Vagina (tissue), 2 donors: Measurements from ENCODE around the gene ATAD5. TPM values are rescaled to one million over a fixed set of nuclear protein-coding genes. Genes with fewer than 3 reads are reported as not detected.

Experiments
- DNase-seq, 2 donors: peaks; one replicate each; pipeline ENCODE4 v3.0.0-alpha.2; 2017; ENCODE audit errors: extremely low spot score in 2 of 2
- H3K27ac ChIP-seq: fragments of 200-600 bp; sonication (generic); one replicate; pipeline ENCODE4 v1.5.1; 2019
- H3K27me3 ChIP-seq: fragments of 200-600 bp; sonication (generic); one replicate; pipeline ENCODE4 v1.5.1; 2019
- H3K36me3 ChIP-seq, 2 donors: fragments of 200-600 bp; sonication (generic); one replicate each; pipeline ENCODE4 v1.5.1; 2017 to 2019
- H3K4me1 ChIP-seq: fragments of 200-600 bp; sonication (generic); one replicate; pipeline ENCODE4 v1.5.1; 2019
- H3K4me3 ChIP-seq, 2 donors: fragments of 200-600 bp; sonication (generic); 1 replicate in 1 of 2; 2 replicates in 1 of 2; pipeline ENCODE4 v1.5.1; 2016 to 2019
- H3K9me3 ChIP-seq: fragments of 200-600 bp; sonication (generic); one replicate; pipeline ENCODE4 v1.5.1; 2019
- CTCF ChIP-seq, 3 experiments: fragments of 450-650 bp in 2 of 3; fragments of 200-600 bp in 1 of 3; sonication (generic) in 1 of 3; IDR thresholded peaks; one replicate each; pipeline ENCODE4 v1.5.1; 2017 to 2019; ENCODE audit warnings: antibody characterized with exemption in 3 of 3, mild to moderate bottlenecking in 2 of 3, moderate library complexity in 2 of 3
- POLR2A ChIP-seq, 2 donors: fragments of 450-650 bp; IDR thresholded peaks; one replicate each; pipeline ENCODE4 v1.6.1; 2017; ENCODE audit warnings: antibody characterized with exemption in 2 of 2, mild to moderate bottlenecking in 2 of 2, moderate library complexity in 2 of 2
- POLR2AphosphoS5 ChIP-seq, 2 donors: sonication (generic); formaldehyde crosslinking; IDR thresholded peaks; one replicate each; pipeline ENCODE4 v1.9.0; 2017; ENCODE audit warnings: antibody characterized with exemption in 2 of 2, mild to moderate bottlenecking in 2 of 2, low read depth in 1 of 2; ENCODE audit not compliant: insufficient read depth in 1 of 2
- intact Hi-C: fragments of 100-400 bp; cut with DNase I; formaldehyde crosslinking; loops from one replicate; pipeline ENCODE4 v1.15.1; 2023
- total RNA-seq: library from RNA; depleted of rRNA; stranded (reverse); fragments of >200 nt; gene quantifications from one replicate; pipeline ENCODE4 v1.2.3, GENCODE V29; 2016

Gene ATAD5
- total RNA-seq, 1 donor from 2014 or later: 2.7 TPM

GRCh38 chr17:30793282-30793977 lies 38.3 kb upstream of the ATAD5 start:
- Histone ChIP-seq H3K36me3 (peaks cover 0 to 61% of the 10 kb centered on the region in 2 donors), H3K27ac (no peak overlapping the region), H3K27me3 (no peaks in the 10 kb centered on the region), H3K4me1 (no peaks in the 10 kb centered on the region), H3K4me3 (no peak overlapping the region), H3K9me3 (no peaks in the 10 kb centered on the region)
- no peak for DNase-seq
- TF ChIP-seq POLR2A (IDR thresholded peaks at IDR 0.05) (no peak), POLR2AphosphoS5 (IDR thresholded peaks at IDR 0.05; ENCODE audit: insufficient read depth in 1 of 2, low read depth in 1 of 2) (no peak), CTCF (IDR thresholded peaks at IDR 0.05) (no peak)
- intact Hi-C loops: no loop called here

GRCh38 chr17:30794372-30794771 lies 37.4 kb upstream of the ATAD5 start:
- H3K36me3 ChIP-seq: peaks cover 0 to 61% of the 10 kb centered on the region in 2 donors
- no peaks in the 10 kb centered on the region for H3K9me3 ChIP-seq
- TF ChIP-seq POLR2AphosphoS5 (IDR thresholded peaks at IDR 0.05; ENCODE audit: insufficient read depth in 1 of 2, low read depth in 1 of 2) (no peak), CTCF (IDR thresholded peaks at IDR 0.05) (no peak), POLR2A (IDR thresholded peaks at IDR 0.05) (no peak)
- intact Hi-C loops: no loop called here
- no peaks in the 10 kb centered on the region for H3K27me3 ChIP-seq
- no peak overlapping the region for H3K27ac ChIP-seq
- no peaks in the 10 kb centered on the region for H3K4me1 ChIP-seq
- DNase-seq: no peak
- H3K4me3 ChIP-seq: no peak overlapping the region

GRCh38 chr17:30796016-30796415 lies 35.8 kb upstream of the ATAD5 start:
- H3K36me3 ChIP-seq: peaks cover 0 to 64% of the 10 kb centered on the region in 2 donors
- no peaks in the 10 kb centered on the region for H3K4me1 ChIP-seq
- no peak overlapping the region for H3K27ac ChIP-seq
- no peak overlapping the region for H3K4me3 ChIP-seq
- no peaks in the 10 kb centered on the region for H3K9me3 ChIP-seq
- H3K27me3 ChIP-seq: no peaks in the 10 kb centered on the region
- intact Hi-C loops: no loop called here
- DNase-seq: no peak
- no peak for TF ChIP-seq POLR2A (IDR thresholded peaks at IDR 0.05)
- TF ChIP-seq CTCF (IDR thresholded peaks at IDR 0.05): no peak

GRCh38 chr17:30801671-30802070 lies 30.1 kb upstream of the ATAD5 start:
- Histone ChIP-seq H3K9me3 (no peaks in the 10 kb centered on the region), H3K4me3 (no peak overlapping the region), H3K4me1 (no peaks in the 10 kb centered on the region), H3K27me3 (no peaks in the 10 kb centered on the region), H3K27ac (no peak overlapping the region), H3K36me3 (peaks cover 0 to 48% of the 10 kb centered on the region in 2 donors)
- DNase-seq: no peak
- no peak for TF ChIP-seq CTCF (IDR thresholded peaks at IDR 0.05)
- no peak for TF ChIP-seq POLR2A (IDR thresholded peaks at IDR 0.05)
- TF ChIP-seq POLR2AphosphoS5 (IDR thresholded peaks at IDR 0.05; ENCODE audit: insufficient read depth in 1 of 2, low read depth in 1 of 2): no peak
- intact Hi-C loops: no loop called here

- Histone ChIP-seq H3K27ac (no peak overlapping the region), H3K9me3 (no peaks in the 10 kb centered on the region), H3K27me3 (no peaks in the 10 kb centered on the region), H3K4me1 (no peaks in the 10 kb centered on the region), H3K36me3 (peaks cover 0 to 31% of the 10 kb centered on the region in 2 donors), H3K4me3 (no peak overlapping the region)
- no peak for TF ChIP-seq CTCF (IDR thresholded peaks at IDR 0.05)
- no peak for TF ChIP-seq POLR2A (IDR thresholded peaks at IDR 0.05)
- no peak for TF ChIP-seq POLR2AphosphoS5 (IDR thresholded peaks at IDR 0.05; ENCODE audit: insufficient read depth in 1 of 2, low read depth in 1 of 2)
- intact Hi-C loops: no loop called here
- DNase-seq: no peak
Measured at GRCh38 chr17:30805944-30806456, 25.8 kb upstream of the ATAD5 start.
